Hepatocyte (in vitro differentiated cells): Measurements from ENCODE around the gene PHACTR1. TPM values are rescaled to one million over a fixed set of nuclear protein-coding genes. Genes with fewer than 3 reads are reported as not detected.

ENCODE experiments used
- DNase-seq: peaks from one replicate; pipeline ENCODE4 v3.0.0-alpha.2; 2016; ENCODE audit warnings: low spot score
- H2AFZ ChIP-seq: fragments of 200-600 bp; sonication (generic); 2 replicates; pipeline ENCODE4 v1.6.0; 2016; ENCODE audit warnings: antibody characterized with exemption, mild to moderate bottlenecking
- H3K27ac ChIP-seq: fragments of 200-600 bp; sonication (generic); 2 replicates; pipeline ENCODE4 v1.5.1; 2016; ENCODE audit warnings: mild to moderate bottlenecking
- H3K27me3 ChIP-seq: fragments of 200-600 bp; sonication (generic); 2 replicates; pipeline ENCODE4 v1.6.1; 2016
- H3K36me3 ChIP-seq: fragments of 200-600 bp; sonication (generic); replicated peaks from 2 replicates; pipeline ENCODE4 v1.5.1; 2016; ENCODE audit warnings: low read depth; ENCODE audit not compliant: insufficient read depth
- H3K4me1 ChIP-seq: fragments of 200-600 bp; sonication (generic); 2 replicates; pipeline ENCODE4 v1.5.1; 2016; ENCODE audit warnings: mild to moderate bottlenecking, moderate library complexity; ENCODE audit not compliant: insufficient read depth
- H3K4me2 ChIP-seq: fragments of 200-600 bp; sonication (generic); 2 replicates; pipeline ENCODE4 v1.6.0; 2016
- H3K4me3 ChIP-seq: fragments of 200-600 bp; sonication (generic); 2 replicates; pipeline ENCODE4 v1.5.1; 2016; ENCODE audit warnings: mild to moderate bottlenecking
- H3K79me2 ChIP-seq: fragments of 200-600 bp; sonication (generic); 2 replicates; pipeline ENCODE4 v1.6.0; 2017; ENCODE audit warnings: mild to moderate bottlenecking
- H3K9me2 ChIP-seq: fragments of 200-600 bp; sonication (generic); replicated peaks from 2 replicates; pipeline ENCODE4 v1.6.0; 2017; ENCODE audit warnings: mild to moderate bottlenecking; ENCODE audit not compliant: insufficient read depth
- H3K9me3 ChIP-seq: fragments of 200-600 bp; sonication (generic); 2 replicates; pipeline ENCODE4 v1.5.1; 2016; ENCODE audit warnings: low read depth, mild to moderate bottlenecking
- H4K20me1 ChIP-seq: fragments of 200-600 bp; sonication (generic); 2 replicates; pipeline ENCODE4 v1.6.0; 2016; ENCODE audit warnings: mild to moderate bottlenecking; ENCODE audit not compliant: insufficient read depth, poor library complexity, severe bottlenecking
- CTCF ChIP-seq: fragments of 200-600 bp; sonication (generic); IDR thresholded peaks from 2 replicates; pipeline ENCODE4 v1.5.1; 2016; ENCODE audit warnings: antibody characterized with exemption, mild to moderate bottlenecking; ENCODE audit not compliant: poor library complexity
- EZH2 ChIP-seq: fragments of 200-600 bp; sonication (generic); IDR thresholded peaks from 2 replicates; pipeline ENCODE4 v1.6.1; 2016; ENCODE audit warnings: antibody characterized with exemption, mild to moderate bottlenecking, borderline replicate concordance
- EZH2phosphoT487 ChIP-seq: fragments of 200-600 bp; sonication (generic); IDR thresholded peaks from one replicate; pipeline ENCODE4 v1.6.1; 2018; ENCODE audit warnings: antibody characterized with exemption, mild to moderate bottlenecking, low read depth, moderate library complexity; ENCODE audit not compliant: unreplicated experiment, severe bottlenecking
- WGBS: methylation state at CpG from one replicate; pipeline ENCODE4 v1.1.6; 2016; ENCODE audit warnings: low lambda C conversion rate; ENCODE audit errors: missing lambda C conversion rate; 5-methylcytosine and 5-hydroxymethylcytosine counted together
- polyA plus RNA-seq: library from polyadenylated mRNA; unstranded; fragments of >200 nt; fragmentation: Nextera tagmentation; extraction: Ambion mirVana; gene quantifications from 2 replicates; pipeline ENCODE4 v1.2.1, GENCODE V29; 2016
- total RNA-seq: library from RNA; depleted of rRNA; stranded (reverse); fragments of >200 nt; gene quantifications from 2 replicates; pipeline ENCODE4 v1.2.3, GENCODE V29; 2014

The PHACTR1 gene
- total and polyA plus RNA-seq, 2 experiments from 2014 or later: 3.0 to 4.3 TPM

DNA sequence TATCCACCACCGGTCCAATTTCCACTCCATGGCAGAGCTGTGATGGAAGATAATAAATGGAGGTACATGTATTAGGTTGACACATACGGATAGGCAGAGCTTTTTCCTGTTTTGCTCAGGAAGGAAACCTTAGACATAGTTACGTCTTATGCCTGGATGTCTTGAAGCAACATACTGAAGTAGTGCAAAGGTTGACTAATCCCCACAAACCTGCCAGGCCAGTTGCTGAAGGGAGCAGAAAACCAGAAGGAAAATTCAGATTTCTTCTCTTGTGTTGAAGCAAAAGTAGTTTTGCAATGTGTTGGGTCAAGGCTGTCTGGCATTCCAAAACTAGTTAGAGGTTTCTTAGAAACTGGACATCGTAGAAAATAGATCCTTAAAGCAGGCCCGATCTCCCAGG, 68.7 kb downstream of the PHACTR1 start:
- Histone ChIP-seq H3K36me3 (no peaks in the 10 kb centered on the region), H3K9me3 (no peaks in the 10 kb centered on the region), H3K27ac (peak overlapping the region; percentile 3), H2AFZ (no peak overlapping the region), H3K27me3 (no peaks in the 10 kb centered on the region), H4K20me1 (no peaks in the 10 kb centered on the region), H3K4me1 (no peaks in the 10 kb centered on the region), H3K79me2 (no peaks in the 10 kb centered on the region), H3K4me3 (no peak overlapping the region), H3K9me2 (no peaks in the 10 kb centered on the region), H3K4me2 (no peak overlapping the region)
- WGBS: 76% methylated on average over 5 of the region's 5 CpGs
- TF ChIP-seq EZH2phosphoT487 (no peak), CTCF (no peak), EZH2 (no peak)
- DNase-seq: peak; percentile 21

GRCh38 chr6:12785921-12786320, 69.4 kb downstream of the PHACTR1 start:
- no peaks in the 10 kb centered on the region for H3K9me3 ChIP-seq
- TF ChIP-seq EZH2phosphoT487 (no peak), EZH2 (no peak), CTCF (no peak)
- WGBS: 88% methylated on average over 4 of the region's 4 CpGs
- no peaks in the 10 kb centered on the region for H3K9me2 ChIP-seq
- DNase-seq: no peak
- no peaks in the 10 kb centered on the region for H3K27me3 ChIP-seq
- peak overlapping the region; percentile 3 for H3K27ac ChIP-seq
- H3K4me2 ChIP-seq: no peak overlapping the region
- H3K36me3 ChIP-seq: no peaks in the 10 kb centered on the region
- H3K79me2 ChIP-seq: no peaks in the 10 kb centered on the region
- H4K20me1 ChIP-seq: no peaks in the 10 kb centered on the region
- H3K4me3 ChIP-seq: no peak overlapping the region
- H3K4me1 ChIP-seq: no peaks in the 10 kb centered on the region
- no peak overlapping the region for H2AFZ ChIP-seq

GRCh38 chr6:12791371-12791770, 74.8 kb downstream of the PHACTR1 start:
- H2AFZ ChIP-seq: no peak overlapping the region
- WGBS: 77% methylated on average over 6 of the region's 6 CpGs
- no peaks in the 10 kb centered on the region for H4K20me1 ChIP-seq
- no peaks in the 10 kb centered on the region for H3K36me3 ChIP-seq
- no peaks in the 10 kb centered on the region for H3K9me3 ChIP-seq
- H3K79me2 ChIP-seq: no peaks in the 10 kb centered on the region
- H3K9me2 ChIP-seq: no peaks in the 10 kb centered on the region
- no peaks in the 10 kb centered on the region for H3K27me3 ChIP-seq
- DNase-seq: no peak
- TF ChIP-seq EZH2 (no peak), EZH2phosphoT487 (no peak), CTCF (no peak)
- H3K4me2 ChIP-seq: no peak overlapping the region
- no peaks in the 10 kb centered on the region for H3K4me1 ChIP-seq
- no peak overlapping the region for H3K4me3 ChIP-seq
- H3K27ac ChIP-seq: no peak overlapping the region

- Histone ChIP-seq H3K79me2 (no peaks in the 10 kb centered on the region), H3K27me3 (no peaks in the 10 kb centered on the region), H3K27ac (no peak overlapping the region), H4K20me1 (no peaks in the 10 kb centered on the region), H3K9me3 (no peaks in the 10 kb centered on the region), H3K4me3 (no peak overlapping the region), H3K4me2 (no peak overlapping the region), H3K9me2 (no peaks in the 10 kb centered on the region), H3K36me3 (no peaks in the 10 kb centered on the region), H2AFZ (no peak overlapping the region), H3K4me1 (no peaks in the 10 kb centered on the region)
- TF ChIP-seq EZH2 (no peak), CTCF (no peak), EZH2phosphoT487 (no peak)
- WGBS: 73% methylated on average over 4 of the region's 4 CpGs
- no peak for DNase-seq
Observed at GRCh38 chr6:12798326-12798725, 81.8 kb downstream of the PHACTR1 start.
